ENCODE data around the gene NBPF12. TPM values are rescaled to one million over a fixed set of nuclear protein-coding genes. Genes with fewer than 3 reads are reported as not detected.
A peak's percentile ranks its signal among the peaks of the same experiment; 100 is the strongest.
"Not testable (repeated sequence)": the region's sequence is repeated elsewhere in the genome, so short reads cannot be mapped to it uniquely, and the experiment has no call there.

The NBPF12 gene
- total and polyA plus RNA-seq, 2 experiments from 2014 or later, result 5.5 to 10.3 TPM

GRCh38 chr1:146966351-146966750, 28.2 kb downstream of the NBPF12 start:
- not testable (repeated sequence) for H3K4me1 ChIP-seq (ENCODE audit: insufficient read depth); DNase-seq (ENCODE audit: low spot score); H4K20me1 ChIP-seq (ENCODE audit: insufficient read depth, poor library complexity, severe bottlenecking); H2AFZ ChIP-seq; H3K27me3 ChIP-seq; H3K9me3 ChIP-seq (ENCODE audit: low read depth); H3K4me2 ChIP-seq; H3K36me3 ChIP-seq (replicated peaks; ENCODE audit: insufficient read depth, low read depth); H3K4me3 ChIP-seq; H3K27ac ChIP-seq; H3K79me2 ChIP-seq; H3K9me2 ChIP-seq (replicated peaks; ENCODE audit: insufficient read depth)
- TF ChIP-seq CTCF (IDR thresholded peaks at IDR 0.05; ENCODE audit: poor library complexity), result peak; percentile 26
- WGBS (ENCODE audit: low lambda C conversion rate, missing lambda C conversion rate), result 46% methylated on average over 8 of the region's 8 CpGs

- not testable (repeated sequence) for H3K36me3 ChIP-seq (replicated peaks; ENCODE audit: insufficient read depth, low read depth); DNase-seq (ENCODE audit: low spot score); H3K4me2 ChIP-seq; H2AFZ ChIP-seq; H3K27me3 ChIP-seq; H3K9me3 ChIP-seq (ENCODE audit: low read depth); H3K9me2 ChIP-seq (replicated peaks; ENCODE audit: insufficient read depth); H3K4me3 ChIP-seq; H4K20me1 ChIP-seq (ENCODE audit: insufficient read depth, poor library complexity, severe bottlenecking); H3K4me1 ChIP-seq (ENCODE audit: insufficient read depth); H3K79me2 ChIP-seq; H3K27ac ChIP-seq
- WGBS (ENCODE audit: low lambda C conversion rate, missing lambda C conversion rate), result 89% methylated on average over 2 of the region's 2 CpGs
Observed at GRCh38 chr1:146970656-146971055, 32.5 kb downstream of the NBPF12 start.

- not testable (repeated sequence) for DNase-seq (ENCODE audit: low spot score); H3K4me3 ChIP-seq; H3K27ac ChIP-seq; H3K9me3 ChIP-seq (ENCODE audit: low read depth); H3K27me3 ChIP-seq; H3K9me2 ChIP-seq (replicated peaks; ENCODE audit: insufficient read depth); H3K79me2 ChIP-seq; H2AFZ ChIP-seq; H3K4me1 ChIP-seq (ENCODE audit: insufficient read depth); H3K36me3 ChIP-seq (replicated peaks; ENCODE audit: insufficient read depth, low read depth); H4K20me1 ChIP-seq (ENCODE audit: insufficient read depth, poor library complexity, severe bottlenecking); H3K4me2 ChIP-seq
- 69% methylated on average over 4 of the region's 5 CpGs for WGBS (ENCODE audit: low lambda C conversion rate, missing lambda C conversion rate)
Observed at GRCh38 chr1:146972681-146973080, 34.6 kb downstream of the NBPF12 start.

GRCh38 chr1:146985855-146986254, 47.7 kb downstream of the NBPF12 start:
- H4K20me1 ChIP-seq (ENCODE audit: insufficient read depth, poor library complexity, severe bottlenecking); H3K4me2 ChIP-seq; H3K36me3 ChIP-seq (replicated peaks; ENCODE audit: insufficient read depth, low read depth); DNase-seq (ENCODE audit: low spot score); H2AFZ ChIP-seq; H3K9me2 ChIP-seq (replicated peaks; ENCODE audit: insufficient read depth); H3K27me3 ChIP-seq; H3K4me1 ChIP-seq (ENCODE audit: insufficient read depth); H3K27ac ChIP-seq; H3K79me2 ChIP-seq; H3K4me3 ChIP-seq; H3K9me3 ChIP-seq (ENCODE audit: low read depth): not testable (repeated sequence)
- 92% methylated on average over 4 of the region's 4 CpGs for WGBS (ENCODE audit: low lambda C conversion rate, missing lambda C conversion rate)

GRCh38 chr1:146986450-146986849, 48.3 kb downstream of the NBPF12 start:
- WGBS (ENCODE audit: low lambda C conversion rate, missing lambda C conversion rate), result 88% methylated on average over 4 of the region's 4 CpGs
- H3K4me3 ChIP-seq; H3K4me2 ChIP-seq; H2AFZ ChIP-seq; H3K9me2 ChIP-seq (replicated peaks; ENCODE audit: insufficient read depth); H3K27me3 ChIP-seq; DNase-seq (ENCODE audit: low spot score); H3K9me3 ChIP-seq (ENCODE audit: low read depth); H3K36me3 ChIP-seq (replicated peaks; ENCODE audit: insufficient read depth, low read depth); H4K20me1 ChIP-seq (ENCODE audit: insufficient read depth, poor library complexity, severe bottlenecking); H3K27ac ChIP-seq; H3K79me2 ChIP-seq; H3K4me1 ChIP-seq (ENCODE audit: insufficient read depth): not testable (repeated sequence)

GRCh38 chr1:146987502-146987901, 49.4 kb downstream of the NBPF12 start:
- H3K9me3 ChIP-seq (ENCODE audit: low read depth); H3K36me3 ChIP-seq (replicated peaks; ENCODE audit: insufficient read depth, low read depth); H2AFZ ChIP-seq; H3K27ac ChIP-seq; H3K79me2 ChIP-seq; H3K4me1 ChIP-seq (ENCODE audit: insufficient read depth); H3K4me3 ChIP-seq; H4K20me1 ChIP-seq (ENCODE audit: insufficient read depth, poor library complexity, severe bottlenecking); DNase-seq (ENCODE audit: low spot score); H3K9me2 ChIP-seq (replicated peaks; ENCODE audit: insufficient read depth); H3K4me2 ChIP-seq; H3K27me3 ChIP-seq: not testable (repeated sequence)
- WGBS (ENCODE audit: low lambda C conversion rate, missing lambda C conversion rate), result 81% methylated on average over 2 of the region's 2 CpGs

- H4K20me1 ChIP-seq (ENCODE audit: insufficient read depth, poor library complexity, severe bottlenecking); H2AFZ ChIP-seq; H3K4me3 ChIP-seq; DNase-seq (ENCODE audit: low spot score); H3K4me1 ChIP-seq (ENCODE audit: insufficient read depth); H3K4me2 ChIP-seq; H3K79me2 ChIP-seq; H3K27me3 ChIP-seq; H3K9me2 ChIP-seq (replicated peaks; ENCODE audit: insufficient read depth); H3K9me3 ChIP-seq (ENCODE audit: low read depth); H3K27ac ChIP-seq; H3K36me3 ChIP-seq (replicated peaks; ENCODE audit: insufficient read depth, low read depth): not testable (repeated sequence)
- 96% methylated on average over 3 of the region's 3 CpGs for WGBS (ENCODE audit: low lambda C conversion rate, missing lambda C conversion rate)
Observed at GRCh38 chr1:146989455-146989854, 51.3 kb downstream of the NBPF12 start.

GRCh38 chr1:147008495-147008894, 70.4 kb downstream of the NBPF12 start:
- not testable (repeated sequence) for H3K4me1 ChIP-seq (ENCODE audit: insufficient read depth); H3K9me3 ChIP-seq (ENCODE audit: low read depth); H4K20me1 ChIP-seq (ENCODE audit: insufficient read depth, poor library complexity, severe bottlenecking); H3K27me3 ChIP-seq; H2AFZ ChIP-seq; DNase-seq (ENCODE audit: low spot score); H3K9me2 ChIP-seq (replicated peaks; ENCODE audit: insufficient read depth); H3K79me2 ChIP-seq; H3K4me3 ChIP-seq; H3K36me3 ChIP-seq (replicated peaks; ENCODE audit: insufficient read depth, low read depth); H3K27ac ChIP-seq; H3K4me2 ChIP-seq
- WGBS (ENCODE audit: low lambda C conversion rate, missing lambda C conversion rate), result 81% methylated on average over 1 of the region's 1 CpG

- not testable (repeated sequence) for H3K79me2 ChIP-seq; DNase-seq (ENCODE audit: low spot score); H3K27ac ChIP-seq; H3K4me2 ChIP-seq; H3K36me3 ChIP-seq (replicated peaks; ENCODE audit: insufficient read depth, low read depth); H4K20me1 ChIP-seq (ENCODE audit: insufficient read depth, poor library complexity, severe bottlenecking); H3K4me3 ChIP-seq; H2AFZ ChIP-seq; H3K9me2 ChIP-seq (replicated peaks; ENCODE audit: insufficient read depth); H3K9me3 ChIP-seq (ENCODE audit: low read depth); H3K4me1 ChIP-seq (ENCODE audit: insufficient read depth); H3K27me3 ChIP-seq
- 87% methylated on average over 4 of the region's 4 CpGs for WGBS (ENCODE audit: low lambda C conversion rate, missing lambda C conversion rate)
Observed at GRCh38 chr1:147026975-147027374, 88.9 kb downstream of the NBPF12 start.
